Thyroid gland (tissue), 4 donors: ENCODE results near the gene ADAMTS17. TPM values are rescaled to one million over a fixed set of nuclear protein-coding genes. Genes with fewer than 3 reads are reported as not detected.

ENCODE experiments used
- DNase-seq, 2 donors: peaks; one replicate each; pipeline ENCODE4 v3.0.0-alpha.2; 2019
- H3K27ac ChIP-seq, 3 donors: fragments of 200-600 bp; sonication (generic); 1 replicate in 2 of 3; 2 replicates in 1 of 3; pipeline ENCODE4 v1.5.1; 2016 to 2019; ENCODE audit warnings: mild to moderate bottlenecking in 1 of 3, moderate library complexity in 1 of 3
- H3K27me3 ChIP-seq: fragments of 200-600 bp; sonication (generic); one replicate; pipeline ENCODE4 v1.5.1; 2019
- H3K36me3 ChIP-seq, 2 donors: fragments of 200-600 bp; sonication (generic); one replicate each; pipeline ENCODE4 v1.5.1; 2016 to 2019
- H3K4me1 ChIP-seq, 2 donors: fragments of 200-600 bp; sonication (generic); one replicate each; pipeline ENCODE4 v1.5.1; 2017 to 2019
- H3K4me3 ChIP-seq, 3 donors: fragments of 200-600 bp; sonication (generic); replicated peaks in 1 of 3; 1 replicate in 2 of 3; 2 replicates in 1 of 3; pipeline ENCODE4 v1.5.1; 2016; ENCODE audit warnings: mild to moderate bottlenecking in 1 of 3
- H3K9me3 ChIP-seq: fragments of 200-600 bp; sonication (generic); one replicate; pipeline ENCODE4 v1.5.1; 2017
- POLR2A ChIP-seq, 2 donors: fragments of 450-650 bp; IDR thresholded peaks; one replicate each; pipeline ENCODE4 v1.6.1; 2017; ENCODE audit warnings: antibody characterized with exemption in 2 of 2, mild to moderate bottlenecking in 2 of 2, moderate library complexity in 1 of 2
- WGBS, 2 donors: methylation state at CpG; one replicate each; pipeline ENCODE4 v1.1.5; 2017; 5-methylcytosine and 5-hydroxymethylcytosine counted together
- intact Hi-C: fragments of 100-400 bp; cut with DNase I; formaldehyde crosslinking; loops from one replicate; pipeline ENCODE4 v1.15.1; 2023
- total RNA-seq, 4 donors: library from RNA; depleted of rRNA; stranded (reverse); fragments of >200 nt; gene quantifications; one replicate each; pipeline ENCODE4 v1.2.3, GENCODE V29; 2016
- TF ChIP-seq, protein P1 (sequence below), 6 experiments: fragments of 200-600 bp in 3 of 6; fragments of 450-650 bp in 3 of 6; sonication (generic) in 3 of 6; IDR thresholded peaks; one replicate each; pipeline ENCODE4 v1.5.1; 2016 to 2019; ENCODE audit warnings: antibody characterized with exemption in 6 of 6, mild to moderate bottlenecking in 2 of 6, inconsistent platforms in 1 of 6, moderate library complexity in 1 of 6

The ADAMTS17 gene
- total RNA-seq, 4 donors from 2014 or later, result 3.5 to 667 (median 5.3) TPM

GRCh38 chr15:100328796-100329195, 13.0 kb downstream of the ADAMTS17 start:
- no peaks in the 10 kb centered on the region for H3K9me3 ChIP-seq
- no peak overlapping the region for H3K4me3 ChIP-seq
- no peaks in the 10 kb centered on the region for H3K4me1 ChIP-seq
- TF ChIP-seq, protein P1, sequence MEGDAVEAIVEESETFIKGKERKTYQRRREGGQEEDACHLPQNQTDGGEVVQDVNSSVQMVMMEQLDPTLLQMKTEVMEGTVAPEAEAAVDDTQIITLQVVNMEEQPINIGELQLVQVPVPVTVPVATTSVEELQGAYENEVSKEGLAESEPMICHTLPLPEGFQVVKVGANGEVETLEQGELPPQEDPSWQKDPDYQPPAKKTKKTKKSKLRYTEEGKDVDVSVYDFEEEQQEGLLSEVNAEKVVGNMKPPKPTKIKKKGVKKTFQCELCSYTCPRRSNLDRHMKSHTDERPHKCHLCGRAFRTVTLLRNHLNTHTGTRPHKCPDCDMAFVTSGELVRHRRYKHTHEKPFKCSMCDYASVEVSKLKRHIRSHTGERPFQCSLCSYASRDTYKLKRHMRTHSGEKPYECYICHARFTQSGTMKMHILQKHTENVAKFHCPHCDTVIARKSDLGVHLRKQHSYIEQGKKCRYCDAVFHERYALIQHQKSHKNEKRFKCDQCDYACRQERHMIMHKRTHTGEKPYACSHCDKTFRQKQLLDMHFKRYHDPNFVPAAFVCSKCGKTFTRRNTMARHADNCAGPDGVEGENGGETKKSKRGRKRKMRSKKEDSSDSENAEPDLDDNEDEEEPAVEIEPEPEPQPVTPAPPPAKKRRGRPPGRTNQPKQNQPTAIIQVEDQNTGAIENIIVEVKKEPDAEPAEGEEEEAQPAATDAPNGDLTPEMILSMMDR (IDR thresholded peaks at IDR 0.05), result no peak
- TF ChIP-seq POLR2A (IDR thresholded peaks at IDR 0.05), result no peak
- 84 to 93% methylated on average over 7 to 9 of the region's 9 CpGs for WGBS, 2 donors
- DNase-seq, result no peak
- intact Hi-C loops, result no loop called here
- no peak overlapping the region for H3K27ac ChIP-seq
- no peaks in the 10 kb centered on the region for H3K27me3 ChIP-seq
- H3K36me3 ChIP-seq, result no peaks in the 10 kb centered on the region

GRCh38 chr15:100318880-100319279, 22.9 kb downstream of the ADAMTS17 start:
- no peak for TF ChIP-seq POLR2A (IDR thresholded peaks at IDR 0.05)
- TF ChIP-seq, protein P1 (IDR thresholded peaks at IDR 0.05), result no peak
- H3K4me3 ChIP-seq, result no peak overlapping the region
- no peaks in the 10 kb centered on the region for H3K27me3 ChIP-seq
- no peak for DNase-seq
- 89 to 95% methylated on average over 4 of the region's 4 CpGs for WGBS, 2 donors
- intact Hi-C loops, result no loop called here
- no peaks in the 10 kb centered on the region for H3K36me3 ChIP-seq
- no peak overlapping the region for H3K27ac ChIP-seq
- no peaks in the 10 kb centered on the region for H3K9me3 ChIP-seq
- no peaks in the 10 kb centered on the region for H3K4me1 ChIP-seq

DNA sequence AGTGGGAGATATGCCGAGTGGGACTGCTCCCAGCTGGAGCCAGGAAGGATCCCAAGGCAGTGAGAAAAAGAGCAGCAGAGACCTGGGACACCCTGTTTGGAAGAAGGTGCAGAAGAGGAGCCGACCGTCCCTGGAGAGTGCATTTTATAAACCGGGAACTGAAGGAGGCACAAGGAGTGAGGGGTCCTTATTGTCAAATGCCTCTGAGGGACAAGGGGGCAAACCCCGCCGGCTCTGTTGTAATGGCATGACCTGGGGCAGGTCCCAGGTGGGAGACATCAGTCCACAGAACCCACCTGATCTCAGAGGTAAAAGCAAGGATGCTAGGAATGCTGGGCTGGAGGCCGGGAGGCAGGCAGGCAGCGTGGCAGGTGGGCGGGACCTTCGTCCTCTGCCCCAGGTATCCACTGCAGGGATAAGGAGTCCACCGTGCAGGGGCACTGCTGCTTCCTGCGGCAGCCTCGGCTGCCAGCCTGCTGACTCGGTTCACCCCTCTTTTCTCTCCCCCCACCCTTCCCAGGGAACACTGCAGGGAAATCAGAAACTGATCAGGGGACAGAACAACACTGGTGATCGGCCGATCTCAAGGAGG, 26.9 kb downstream of the ADAMTS17 start:
- H3K36me3 ChIP-seq, result no peaks in the 10 kb centered on the region
- H3K4me1 ChIP-seq, result no peaks in the 10 kb centered on the region
- H3K9me3 ChIP-seq, result no peaks in the 10 kb centered on the region
- no peak overlapping the region for H3K4me3 ChIP-seq
- no peak for DNase-seq
- TF ChIP-seq, protein P1 (IDR thresholded peaks at IDR 0.05), result no peak
- no peak for TF ChIP-seq POLR2A (IDR thresholded peaks at IDR 0.05)
- intact Hi-C loops, result no loop called here
- 86 to 90% methylated on average over 14 to 15 of the region's 16 CpGs for WGBS, 2 donors
- no peak overlapping the region for H3K27ac ChIP-seq
- no peaks in the 10 kb centered on the region for H3K27me3 ChIP-seq

GRCh38 chr15:100311833-100312476, 29.8 kb downstream of the ADAMTS17 start:
- H3K36me3 ChIP-seq, result no peaks in the 10 kb centered on the region
- 69 to 78% methylated on average over 8 of the region's 8 CpGs for WGBS, 2 donors
- no peaks in the 10 kb centered on the region for H3K9me3 ChIP-seq
- H3K27me3 ChIP-seq, result no peaks in the 10 kb centered on the region
- no peak for TF ChIP-seq POLR2A (IDR thresholded peaks at IDR 0.05)
- TF ChIP-seq, protein P1 (IDR thresholded peaks at IDR 0.05), result no peak
- H3K4me3 ChIP-seq, result no peak overlapping the region
- H3K4me1 ChIP-seq, result no peaks in the 10 kb centered on the region
- DNase-seq, result no peak
- intact Hi-C loops, result no loop called here
- no peak overlapping the region for H3K27ac ChIP-seq

- Histone ChIP-seq H3K27me3 (no peaks in the 10 kb centered on the region), H3K9me3 (no peaks in the 10 kb centered on the region), H3K4me1 (no peaks in the 10 kb centered on the region), H3K36me3 (no peaks in the 10 kb centered on the region), H3K4me3 (no peak overlapping the region), H3K27ac (no peak overlapping the region)
- intact Hi-C loops, result no loop called here
- no peak for DNase-seq
- no peak for TF ChIP-seq POLR2A (IDR thresholded peaks at IDR 0.05)
- TF ChIP-seq, protein P1 (IDR thresholded peaks at IDR 0.05), result no peak
- WGBS, 2 donors, result 66 to 72% methylated on average over 14 to 15 of the region's 15 CpGs
These were observed 30.6 kb downstream of the ADAMTS17 start for GRCh38 chr15:100311154-100311625.
